A549 (cell line): ENCODE data around the gene TBC1D10A. TPM values are rescaled to one million over a fixed set of nuclear protein-coding genes. Genes with fewer than 3 reads are reported as not detected.
A peak's percentile ranks its signal among the peaks of the same experiment; 100 is the strongest.

Source experiments
- ATAC-seq, 2 experiments: fragments of 200-7000 bp in 1 of 2; fragments of >200 bp in 1 of 2; cut with Nextera tagmentation in 1 of 2; cut with Tn5 transposase in 1 of 2; 3 replicates each; pipeline versions ENCODE4 v1.8.0 to v1.9.1; 2018 to 2020; ENCODE audit warnings: mild to moderate bottlenecking in 1 of 2, moderate library complexity in 1 of 2
- CTCF ChIA-PET: fragments of 300-600 bp; sonication (Branson Sonifier 250); formaldehyde crosslinking; extraction: SDS; loops from one replicate; lab custom pipeline; 2021; ENCODE audit warnings: antibody characterized with exemption, inconsistent platforms; lab: Yijun Ruan, JAX
- POLR2A ChIA-PET: fragments of 350-600 bp; formaldehyde crosslinking; extraction: SDS; loops from one replicate; lab custom pipeline; 2021; ENCODE audit warnings: antibody characterized with exemption, inconsistent platforms; lab: Yijun Ruan, JAX
- DNase-seq, 2 experiments: peaks; one replicate each; pipeline versions ENCODE4 v3.0.0 to v3.0.0-alpha.2; 2011 to 2016; ENCODE audit warnings: low read depth in 1 of 2, low spot score in 1 of 2
- FAIRE-seq: peaks from 2 replicates; lab custom pipeline; 2011; peaks lifted over from hg19 to GRCh38; lab: Jason Lieb, UNC
- H3K27ac ChIP-seq, 2 experiments: fragments of >200 bp; sonication (Bioruptor Twin); formaldehyde crosslinking; 3 replicates each; pipeline ENCODE4 v1.5.1; 2016 to 2017
- H3K4me1 ChIP-seq: fragments of >200 bp; sonication (Bioruptor Twin); formaldehyde crosslinking; 3 replicates; pipeline ENCODE4 v1.6.1; 2016
- H3K4me2 ChIP-seq: fragments of >200 bp; sonication (Bioruptor Twin); formaldehyde crosslinking; 3 replicates; pipeline ENCODE4 v1.6.1; 2016
- H3K4me3 ChIP-seq: fragments of >200 bp; sonication (Bioruptor Twin); formaldehyde crosslinking; 3 replicates; pipeline ENCODE4 v1.5.1; 2016
- H3K9me3 ChIP-seq: fragments of >200 bp; sonication (Bioruptor Twin); formaldehyde crosslinking; 3 replicates; pipeline ENCODE4 v1.6.1; 2016
- CBX2 ChIP-seq: fragments of 200-600 bp; sonication (generic); IDR thresholded peaks from 2 replicates; pipeline ENCODE4 v1.6.1; 2016; ENCODE audit warnings: low read depth, mild to moderate bottlenecking, borderline replicate concordance
- CEBPB ChIP-seq, 2 experiments: fragments of >200 bp in 1 of 2; sonication (Bioruptor Twin) in 1 of 2; formaldehyde crosslinking in 1 of 2; IDR thresholded peaks; 2 replicates each; pipeline ENCODE4 v1.6.1; 2012 to 2016
- CHD2 ChIP-seq: fragments of 150-350 bp; IDR thresholded peaks from 2 replicates; pipeline ENCODE4 v1.6.1; 2014; ENCODE audit warnings: low read length; ENCODE audit not compliant: partially characterized antibody
- EHF ChIP-seq: fragments of 250-450 bp; sonication (Bioruptor Pico); IDR thresholded peaks from 2 replicates; pipeline ENCODE4 v1.5.0; 2020; ENCODE audit warnings: mild to moderate bottlenecking
- HDAC2 ChIP-seq: fragments of 200-600 bp; sonication (generic); IDR thresholded peaks from 2 replicates; pipeline ENCODE4 v1.6.1; 2016
- HOXB13 ChIP-seq: fragments of 250-450 bp; sonication (Bioruptor Pico); IDR thresholded peaks from 2 replicates; pipeline ENCODE4 v1.5.0; 2020; ENCODE audit warnings: low read depth, mild to moderate bottlenecking, moderate library complexity
- HOXB5 ChIP-seq: fragments of 250-450 bp; sonication (Bioruptor Pico); IDR thresholded peaks from 2 replicates; pipeline ENCODE4 v1.5.0; 2020; ENCODE audit warnings: mild to moderate bottlenecking, moderate library complexity
- JUN ChIP-seq, 2 experiments: fragments of >200 bp; sonication (Bioruptor Twin); formaldehyde crosslinking; IDR thresholded peaks; 2 replicates in 1 of 2; 3 replicates in 1 of 2; pipeline ENCODE4 v1.6.1; 2016 to 2017
- KDM1A ChIP-seq: fragments of 200-600 bp; sonication (generic); IDR thresholded peaks from 2 replicates; pipeline ENCODE4 v1.6.1; 2016; ENCODE audit warnings: low read depth, mild to moderate bottlenecking
- NPAS2 ChIP-seq: fragments of 250-450 bp; sonication (Bioruptor Pico); IDR thresholded peaks from 2 replicates; pipeline ENCODE4 v1.8.0; 2022; ENCODE audit warnings: mild to moderate bottlenecking, moderate library complexity, borderline replicate concordance
- PHF8 ChIP-seq: fragments of 200-600 bp; sonication (generic); IDR thresholded peaks from 2 replicates; pipeline ENCODE4 v1.6.1; 2016; ENCODE audit warnings: low read depth, mild to moderate bottlenecking, antibody characterized with exemption, moderate library complexity, borderline replicate concordance
- POLR2AphosphoS2 ChIP-seq: conservative IDR thresholded peaks from 2 replicates; pipeline ENCODE4 v1.6.1; 2012; ENCODE audit warnings: low read length, improper control_type of control experiment, inconsistent platforms
- RAD21 ChIP-seq, 2 experiments: fragments of >200 bp in 1 of 2; sonication (Bioruptor Twin) in 1 of 2; formaldehyde crosslinking in 1 of 2; IDR thresholded peaks in 1 of 2; conservative IDR thresholded peaks in 1 of 2; 2 replicates in 1 of 2; 3 replicates in 1 of 2; pipeline ENCODE4 v1.6.1; 2012 to 2018; ENCODE audit warnings: inconsistent platforms in 1 of 2
- RARB ChIP-seq: fragments of 250-450 bp; sonication (Bioruptor Pico); IDR thresholded peaks from 2 replicates; pipeline ENCODE4 v1.8.0; 2021; ENCODE audit warnings: mild to moderate bottlenecking, moderate library complexity
- RCOR1 ChIP-seq: fragments of 150-350 bp; IDR thresholded peaks from 2 replicates; pipeline ENCODE4 v1.6.1; 2014; ENCODE audit warnings: antibody characterized with exemption, low read length, low read depth
- ZC3H11A ChIP-seq: fragments of 450-650 bp; IDR thresholded peaks from 2 replicates; pipeline ENCODE4 v1.6.1; 2014; ENCODE audit warnings: antibody characterized with exemption, mild to moderate bottlenecking
- ZNF302 ChIP-seq: fragments of 250-450 bp; sonication (Bioruptor Pico); IDR thresholded peaks from 2 replicates; pipeline ENCODE4 v1.9.0; 2021; ENCODE audit warnings: inconsistent platforms, mild to moderate bottlenecking, moderate library complexity
- ZSCAN20 ChIP-seq: fragments of 250-450 bp; sonication (Bioruptor Pico); IDR thresholded peaks from 2 replicates; pipeline ENCODE4 v1.8.0; 2022; ENCODE audit warnings: mild to moderate bottlenecking, moderate library complexity
- WGBS: methylation state at CpG from one replicate; pipeline ENCODE4 v1.1.6; 2017; ENCODE audit errors: missing lambda C conversion rate; 5-methylcytosine and 5-hydroxymethylcytosine counted together
- polyA plus RNA-seq, 4 experiments: library from polyadenylated mRNA; depleted of rRNA in 3 of 4; stranded (reverse); fragments of >200 nt; fragmentation: RNase III in 1 of 4; extraction: RNeasy Plus Mini Kit Qiagen cat#74134 plus additional on column Dnase treatment in 1 of 4; gene quantifications; 2 replicates in 3 of 4; 3 replicates in 1 of 4; pipeline ENCODE4 v1.2.3, GENCODE V29; 2011 to 2017
- TF ChIP-seq, protein P1 (sequence below): fragments of >200 bp; sonication (Bioruptor Twin); formaldehyde crosslinking; IDR thresholded peaks from 3 replicates; pipeline ENCODE4 v1.5.1; 2016
- TF ChIP-seq, protein P2 (sequence below): fragments of 150-350 bp; IDR thresholded peaks from 2 replicates; pipeline ENCODE4 v1.6.1; 2014; ENCODE audit warnings: low read depth, mild to moderate bottlenecking, low read length
- TF ChIP-seq, protein P3 (sequence below): IDR thresholded peaks from 2 replicates; pipeline ENCODE4 v1.6.1; 2012

TBC1D10A gene
- polyA plus RNA-seq, 2 of the 4 experiments (the other 2 are of a cell fraction): 5.8 to 6.8 TPM

DNA sequence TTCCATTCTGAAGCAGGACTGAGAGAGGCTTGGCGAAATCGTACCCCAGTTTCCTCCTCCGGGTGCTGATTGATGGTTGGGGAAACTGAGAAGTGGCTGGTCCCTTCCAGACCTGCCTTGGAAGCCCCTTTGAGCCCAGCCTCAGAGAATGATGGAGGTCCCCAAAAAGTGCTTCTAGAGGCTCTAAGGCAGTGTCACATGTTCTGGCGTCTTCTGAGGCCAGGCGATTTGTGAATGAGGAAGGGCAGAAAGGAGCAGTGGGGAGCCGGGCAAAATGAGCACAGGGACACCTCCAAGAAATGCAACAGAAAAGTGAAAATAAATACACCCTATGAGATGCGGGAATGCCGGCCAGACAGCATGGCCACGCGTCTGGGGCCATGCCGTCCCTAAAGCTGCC is 79.2 kb downstream of the TBC1D10A start:
- Histone ChIP-seq H3K27ac (peak overlapping the region; percentile 99 to 100), H3K4me1 (peaks cover 100% of the 10 kb centered on the region), H3K9me3 (no peaks in the 10 kb centered on the region), H3K4me3 (no peak overlapping the region), H3K4me2 (peak overlapping the region; percentile 99)
- 0 out of 2 replicates have a peak, but pooled peaks have one; percentile 19 for TF ChIP-seq ZNF302 (CRISPR knock-in tag)
- TF ChIP-seq CBX2: no peak
- TF ChIP-seq ZC3H11A: no peak
- TF ChIP-seq, protein P1, sequence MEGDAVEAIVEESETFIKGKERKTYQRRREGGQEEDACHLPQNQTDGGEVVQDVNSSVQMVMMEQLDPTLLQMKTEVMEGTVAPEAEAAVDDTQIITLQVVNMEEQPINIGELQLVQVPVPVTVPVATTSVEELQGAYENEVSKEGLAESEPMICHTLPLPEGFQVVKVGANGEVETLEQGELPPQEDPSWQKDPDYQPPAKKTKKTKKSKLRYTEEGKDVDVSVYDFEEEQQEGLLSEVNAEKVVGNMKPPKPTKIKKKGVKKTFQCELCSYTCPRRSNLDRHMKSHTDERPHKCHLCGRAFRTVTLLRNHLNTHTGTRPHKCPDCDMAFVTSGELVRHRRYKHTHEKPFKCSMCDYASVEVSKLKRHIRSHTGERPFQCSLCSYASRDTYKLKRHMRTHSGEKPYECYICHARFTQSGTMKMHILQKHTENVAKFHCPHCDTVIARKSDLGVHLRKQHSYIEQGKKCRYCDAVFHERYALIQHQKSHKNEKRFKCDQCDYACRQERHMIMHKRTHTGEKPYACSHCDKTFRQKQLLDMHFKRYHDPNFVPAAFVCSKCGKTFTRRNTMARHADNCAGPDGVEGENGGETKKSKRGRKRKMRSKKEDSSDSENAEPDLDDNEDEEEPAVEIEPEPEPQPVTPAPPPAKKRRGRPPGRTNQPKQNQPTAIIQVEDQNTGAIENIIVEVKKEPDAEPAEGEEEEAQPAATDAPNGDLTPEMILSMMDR: no peak
- TF ChIP-seq HOXB5: no peak
- TF ChIP-seq, protein P2, sequence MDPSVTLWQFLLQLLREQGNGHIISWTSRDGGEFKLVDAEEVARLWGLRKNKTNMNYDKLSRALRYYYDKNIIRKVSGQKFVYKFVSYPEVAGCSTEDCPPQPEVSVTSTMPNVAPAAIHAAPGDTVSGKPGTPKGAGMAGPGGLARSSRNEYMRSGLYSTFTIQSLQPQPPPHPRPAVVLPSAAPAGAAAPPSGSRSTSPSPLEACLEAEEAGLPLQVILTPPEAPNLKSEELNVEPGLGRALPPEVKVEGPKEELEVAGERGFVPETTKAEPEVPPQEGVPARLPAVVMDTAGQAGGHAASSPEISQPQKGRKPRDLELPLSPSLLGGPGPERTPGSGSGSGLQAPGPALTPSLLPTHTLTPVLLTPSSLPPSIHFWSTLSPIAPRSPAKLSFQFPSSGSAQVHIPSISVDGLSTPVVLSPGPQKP: no peak
- no peak for TF ChIP-seq CEBPB (IDR thresholded peaks at IDR 0.05)
- TF ChIP-seq PHF8: no peak
- TF ChIP-seq HDAC2: no peak
- 0 out of 5 replicates have a peak, but pooled peaks of 1 of the 2 experiments have one; percentile 10 for TF ChIP-seq JUN (IDR thresholded peaks at IDR 0.05)
- DNase-seq (no peak), ATAC-seq (0 out of 6 replicates have a peak, but pooled peaks of 1 of the 2 experiments have one; percentile 0), FAIRE-seq (no peak)
- WGBS: 75% methylated on average over 11 of the region's 11 CpGs
- ChIA-PET POLR2A (interaction anchor here (1.3 kb wide), 1 partner anchor 9 kb away, joined by 4 read pairs; no protein-coding TSS in a partner anchor), CTCF (interaction anchor here (1.5 kb wide), 1 partner anchor 139 kb away, joined by 8 read pairs; no protein-coding TSS in a partner anchor)

DNA sequence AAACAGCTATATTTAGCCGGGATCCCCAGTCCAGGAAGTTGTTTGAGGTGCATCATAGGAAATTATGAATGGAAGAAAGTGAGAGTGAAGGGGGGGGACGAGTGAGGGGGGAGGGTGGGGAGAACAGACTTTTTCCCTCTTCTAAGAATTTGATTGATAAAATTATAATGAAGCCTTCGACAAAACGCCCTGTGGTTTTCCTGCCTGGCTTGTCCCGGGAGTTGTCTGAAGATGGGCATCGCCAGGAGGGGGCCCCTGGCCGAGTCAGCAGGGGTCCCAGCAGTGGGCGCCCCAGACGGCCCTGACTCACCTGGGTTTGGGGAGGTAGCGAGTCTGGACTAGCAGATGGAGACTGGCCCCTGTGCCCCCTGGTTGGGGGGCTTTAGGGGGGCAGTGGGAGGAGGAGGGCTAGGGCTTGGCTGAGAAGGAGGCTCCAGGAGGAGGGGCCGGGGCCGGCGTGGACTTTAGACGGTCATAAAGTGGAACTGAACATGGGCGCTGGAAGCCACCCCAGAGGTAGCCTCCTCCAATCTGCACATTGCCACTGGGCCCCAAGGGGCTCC is 79.8 kb downstream of the TBC1D10A start:
- Histone ChIP-seq H3K4me3 (no peak overlapping the region), H3K4me1 (peaks cover 100% of the 10 kb centered on the region), H3K27ac (peak overlapping the region; percentile 99 to 100), H3K9me3 (no peaks in the 10 kb centered on the region), H3K4me2 (peak overlapping the region; percentile 99)
- WGBS: 26% methylated on average over 11 of the region's 15 CpGs
- ChIA-PET POLR2A (no interaction called here), CTCF (interaction anchor here (1.4 kb wide), 1 partner anchor 9 kb away, joined by 3 read pairs; no protein-coding TSS in a partner anchor)
- ATAC-seq (peak; percentile 1 to 8; a peak in 3 of 6 replicates), DNase-seq (no peak), FAIRE-seq (no peak)
- TF ChIP-seq JUN (IDR thresholded peaks at IDR 0.05): peak in 1 of 2 experiments; percentile 35; a peak in 2 of 5 replicates
- peak; percentile 48; the same call in 1 of the 2 replicates for TF ChIP-seq HOXB13 (CRISPR knock-in tag)
- TF ChIP-seq EHF (CRISPR knock-in tag): peak; percentile 26; the same call in 1 of the 2 replicates
- TF ChIP-seq RCOR1: no peak
- no peak for TF ChIP-seq ZSCAN20 (CRISPR knock-in tag)
- no peak for TF ChIP-seq CHD2
- TF ChIP-seq NPAS2 (CRISPR knock-in tag): no peak
- no peak for TF ChIP-seq RAD21 (conservative IDR thresholded peaks at IDR 0.05 in 1 of 2, IDR thresholded peaks at IDR 0.05 in 1 of 2)
- no peak for TF ChIP-seq CBX2

DNA sequence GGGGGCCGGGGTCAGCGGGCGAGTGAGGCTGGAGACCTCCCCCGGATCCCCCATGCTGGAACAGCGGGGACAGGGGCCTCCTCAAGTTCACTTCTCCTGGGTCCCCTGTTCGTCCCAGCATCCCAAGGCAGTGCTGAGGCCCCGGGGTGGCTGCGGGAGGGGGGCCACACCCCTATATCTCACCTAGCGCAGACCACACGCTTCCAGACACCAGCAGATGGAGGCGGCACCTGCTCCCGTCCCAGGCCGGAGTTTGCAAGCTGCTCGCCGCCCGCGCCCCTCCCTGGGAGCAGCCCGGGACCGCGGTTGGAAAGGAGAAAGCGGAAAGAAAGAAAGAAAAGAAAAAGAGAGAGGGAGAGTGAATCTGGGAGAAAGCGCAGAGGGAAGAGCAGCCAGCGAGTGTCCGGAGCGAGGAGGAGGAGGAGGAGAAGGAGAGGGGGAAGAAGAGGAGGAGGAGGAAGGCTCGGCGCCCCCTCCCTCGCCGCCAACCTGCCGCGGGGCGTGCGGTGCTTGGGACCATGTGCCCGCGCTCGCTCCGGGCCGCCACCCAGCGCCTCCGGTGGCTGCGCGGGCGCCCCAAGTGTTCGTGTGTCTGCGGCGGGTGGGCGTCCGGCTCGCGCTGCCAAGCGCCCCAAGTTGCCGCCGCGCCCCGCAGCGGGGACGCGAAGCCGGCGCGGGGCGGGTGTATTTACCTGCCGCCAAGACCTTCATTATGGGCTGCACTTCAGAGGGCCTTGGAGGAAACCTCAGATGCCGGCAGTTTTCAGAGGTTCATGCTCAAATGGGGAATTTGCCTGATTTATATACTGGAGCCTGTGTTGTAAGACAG is 80.5 kb downstream of the TBC1D10A start, which contains the start of gene LIF:
TSS of gene LIF (minus strand) at position 775 of the 829 bp plus-strand sequence. CDS start at position 711, 64 bp downstream.
- TF ChIP-seq RARB (no peak), POLR2AphosphoS2 (0 out of 2 replicates have a peak, but pooled peaks have one; percentile 36), KDM1A (no peak), CHD2 (no peak), RAD21 (conservative IDR thresholded peaks at IDR 0.05 in 1 of 2, IDR thresholded peaks at IDR 0.05 in 1 of 2) (no peak)
- TF ChIP-seq, protein P3, sequence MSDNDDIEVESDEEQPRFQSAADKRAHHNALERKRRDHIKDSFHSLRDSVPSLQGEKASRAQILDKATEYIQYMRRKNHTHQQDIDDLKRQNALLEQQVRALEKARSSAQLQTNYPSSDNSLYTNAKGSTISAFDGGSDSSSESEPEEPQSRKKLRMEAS: 0 out of 2 replicates have a peak, but pooled peaks have one; percentile 10
- TF ChIP-seq, all 56 proteins: peak for 2
- 90% methylated on average over 41 of the region's 64 CpGs for WGBS
- ATAC-seq (no peak), FAIRE-seq (no peak), DNase-seq (no peak)
- peak within 1 kb of the TSS; percentile 99 to 100 for H3K27ac ChIP-seq
- POLR2A ChIA-PET: interaction anchor here (0.6 kb wide), 1 partner anchor 41 kb away, joined by 3 read pairs; no protein-coding TSS in a partner anchor
- H3K4me1 ChIP-seq: peaks cover 100% of the 10 kb centered on the region
- H3K9me3 ChIP-seq: no peaks in the 10 kb centered on the region
- CTCF ChIA-PET: interaction anchor here (1.0 to 1.4 kb wide), 2 partner anchors 9 to 12 kb away, joined by 3 read pairs; no protein-coding TSS in a partner anchor
- no peak within 1 kb of the TSS for H3K4me3 ChIP-seq
- peak within 1 kb of the TSS; percentile 99 for H3K4me2 ChIP-seq
